HEK293 (cell line): Measurements from ENCODE around the gene KDM6A.

Experiments
- CTCF ChIA-PET: fragments of 350-600 bp; formaldehyde crosslinking; extraction: SDS; loops from one replicate; lab custom pipeline; 2021; ENCODE audit warnings: antibody characterized with exemption; lab: Yijun Ruan, JAX
- POLR2A ChIA-PET: fragments of 300-600 bp; formaldehyde crosslinking; extraction: SDS; loops from one replicate; lab custom pipeline; 2020; ENCODE audit warnings: antibody characterized with exemption, inconsistent platforms; lab: Yijun Ruan, JAX
- H3K27ac ChIP-seq: fragments of 200-500 bp; sonication (Bioruptor generic); 2 replicates; pipeline ENCODE4 v1.5.1; 2014; ENCODE audit warnings: low read depth, low read length, control low read depth, inconsistent platforms; ENCODE audit errors: extremely low read depth
- H3K36me3 ChIP-seq, 2 experiments: fragments of 200-500 bp in 1 of 2; sonication (Bioruptor generic) in 1 of 2; 1 replicate in 1 of 2; 2 replicates in 1 of 2; pipeline ENCODE4 v1.5.1; 2014 to 2017; ENCODE audit warnings: inconsistent platforms in 2 of 2, low read length in 2 of 2; ENCODE audit not compliant: control insufficient read depth in 2 of 2, insufficient read depth in 1 of 2
- H3K4me1 ChIP-seq: fragments of 200-500 bp; sonication (Bioruptor generic); 2 replicates; pipeline ENCODE4 v1.5.1; 2014; ENCODE audit warnings: mild to moderate bottlenecking, low read length, inconsistent platforms; ENCODE audit not compliant: control insufficient read depth, insufficient read depth
- H3K4me3 ChIP-seq: 2 replicates; pipeline ENCODE4 v1.5.1; 2011; ENCODE audit warnings: low read depth, mild to moderate bottlenecking, control low read depth, low read length, moderate library complexity
- H3K9me3 ChIP-seq: fragments of 200-500 bp; sonication (Bioruptor generic); 2 replicates; pipeline ENCODE4 v1.5.1; 2014; ENCODE audit warnings: low read depth, low read length, inconsistent platforms; ENCODE audit not compliant: control insufficient read depth, insufficient read depth
- ELK4 ChIP-seq: IDR thresholded peaks from 2 replicates; pipeline ENCODE4 v1.6.1; 2011; ENCODE audit warnings: mild to moderate bottlenecking, low read depth, low read length, borderline replicate concordance
- SP2 ChIP-seq: fragments of 450-650 bp; formaldehyde crosslinking; IDR thresholded peaks from 2 replicates; pipeline ENCODE4 v1.5.1; 2016; ENCODE audit warnings: missing biosample characterization, missing genetic modification characterization
- ZFHX2 ChIP-seq: fragments of 450-650 bp; formaldehyde crosslinking; conservative IDR thresholded peaks from 2 replicates; pipeline ENCODE4 v1.5.1; 2016; ENCODE audit warnings: missing biosample characterization, missing genetic modification characterization
- ZNF214 ChIP-seq: fragments of 450-650 bp; formaldehyde crosslinking; IDR thresholded peaks from 2 replicates; pipeline ENCODE4 v1.5.1; 2017; ENCODE audit warnings: missing biosample characterization, mild to moderate bottlenecking, missing genetic modification characterization, borderline replicate concordance
- ZNF335 ChIP-seq: fragments of 450-650 bp; formaldehyde crosslinking; conservative IDR thresholded peaks from 2 replicates; pipeline ENCODE4 v1.5.1; 2016; ENCODE audit warnings: missing biosample characterization, missing genetic modification characterization
- ZNF350 ChIP-seq: fragments of 450-650 bp; formaldehyde crosslinking; IDR thresholded peaks from 2 replicates; pipeline ENCODE4 v1.5.0; 2017; ENCODE audit warnings: missing biosample characterization, mild to moderate bottlenecking, missing genetic modification characterization
- ZNF362 ChIP-seq: fragments of 450-650 bp; formaldehyde crosslinking; IDR thresholded peaks from 2 replicates; pipeline ENCODE4 v1.5.1; 2016; ENCODE audit warnings: missing biosample characterization, missing genetic modification characterization
- ZNF404 ChIP-seq: fragments of 450-650 bp; formaldehyde crosslinking; IDR thresholded peaks from 2 replicates; pipeline ENCODE4 v1.5.1; 2017; ENCODE audit warnings: missing biosample characterization, missing genetic modification characterization
- ZNF514 ChIP-seq: fragments of 450-650 bp; formaldehyde crosslinking; IDR thresholded peaks from 2 replicates; pipeline ENCODE4 v1.5.1; 2016; ENCODE audit warnings: missing biosample characterization, missing genetic modification characterization
- ZNF530 ChIP-seq: fragments of 450-650 bp; formaldehyde crosslinking; IDR thresholded peaks from 2 replicates; pipeline ENCODE4 v1.5.1; 2016; ENCODE audit warnings: low read depth, missing biosample characterization, missing genetic modification characterization
- ZNF585B ChIP-seq: fragments of 450-650 bp; formaldehyde crosslinking; IDR thresholded peaks from 2 replicates; pipeline ENCODE4 v1.5.1; 2016; ENCODE audit warnings: missing biosample characterization, missing genetic modification characterization
- ZNF626 ChIP-seq: fragments of 450-650 bp; sonication (Bioruptor Pico); formaldehyde crosslinking; IDR thresholded peaks from 2 replicates; pipeline ENCODE4 v1.5.1; 2018; ENCODE audit warnings: missing biosample characterization, missing genetic modification characterization, inconsistent platforms
- ZNF677 ChIP-seq: fragments of 450-650 bp; IDR thresholded peaks from 2 replicates; pipeline ENCODE4 v1.5.0; 2018; ENCODE audit warnings: missing biosample characterization, mild to moderate bottlenecking, missing genetic modification characterization, moderate library complexity
- ZXDB ChIP-seq: fragments of 450-650 bp; formaldehyde crosslinking; IDR thresholded peaks from 2 replicates; pipeline ENCODE4 v1.5.1; 2016; ENCODE audit warnings: missing biosample characterization, missing genetic modification characterization
- TF ChIP-seq, protein P1 (sequence below): fragments of 450-650 bp; IDR thresholded peaks from 2 replicates; pipeline ENCODE4 v1.5.1; 2018; ENCODE audit warnings: missing biosample characterization, missing genetic modification characterization
- TF ChIP-seq, protein P2 (sequence below): fragments of 450-650 bp; formaldehyde crosslinking; IDR thresholded peaks from 2 replicates; pipeline ENCODE4 v1.5.1; 2016; ENCODE audit warnings: missing biosample characterization, missing genetic modification characterization
- TF ChIP-seq, protein P3 (sequence below): fragments of 450-650 bp; formaldehyde crosslinking; IDR thresholded peaks from 2 replicates; pipeline ENCODE4 v1.5.1; 2016; ENCODE audit warnings: missing biosample characterization, missing genetic modification characterization
- TF ChIP-seq, protein P4 (sequence below): fragments of 450-650 bp; formaldehyde crosslinking; IDR thresholded peaks from 2 replicates; pipeline ENCODE4; 2016; ENCODE audit warnings: missing biosample characterization, missing genetic modification characterization
- TF ChIP-seq, protein P5 (sequence below): fragments of 450-650 bp; formaldehyde crosslinking; IDR thresholded peaks from 2 replicates; pipeline ENCODE4 v1.5.1; 2016; ENCODE audit warnings: missing biosample characterization, missing genetic modification characterization, low read depth
- TF ChIP-seq, protein P6 (sequence below): fragments of 450-650 bp; formaldehyde crosslinking; IDR thresholded peaks from 2 replicates; pipeline ENCODE4 v1.5.1; 2016; ENCODE audit warnings: missing biosample characterization, missing genetic modification characterization

KDM6A gene

GRCh38 chrX:45145492-45146215 is 272.7 kb downstream of the KDM6A start:
- H3K9me3 ChIP-seq = no peaks in the 10 kb centered on the region
- no peak overlapping the region for H3K27ac ChIP-seq
- H3K4me3 ChIP-seq = no peak overlapping the region
- ChIA-PET POLR2A (no interaction called here), CTCF (interaction anchor here (0.7 kb wide), 1 partner anchor 41 kb away, joined by 3 read pairs; no protein-coding TSS in a partner anchor)
- no peaks in the 10 kb centered on the region for H3K4me1 ChIP-seq
- TF ChIP-seq ZNF626 (tag by site-specific recombination) (no peak), ZNF585B (tag by site-specific recombination) (no peak), ZNF677 (tag by site-specific recombination) (no peak), ZNF514 (tag by site-specific recombination) (no peak)
- TF ChIP-seq, protein P1, sequence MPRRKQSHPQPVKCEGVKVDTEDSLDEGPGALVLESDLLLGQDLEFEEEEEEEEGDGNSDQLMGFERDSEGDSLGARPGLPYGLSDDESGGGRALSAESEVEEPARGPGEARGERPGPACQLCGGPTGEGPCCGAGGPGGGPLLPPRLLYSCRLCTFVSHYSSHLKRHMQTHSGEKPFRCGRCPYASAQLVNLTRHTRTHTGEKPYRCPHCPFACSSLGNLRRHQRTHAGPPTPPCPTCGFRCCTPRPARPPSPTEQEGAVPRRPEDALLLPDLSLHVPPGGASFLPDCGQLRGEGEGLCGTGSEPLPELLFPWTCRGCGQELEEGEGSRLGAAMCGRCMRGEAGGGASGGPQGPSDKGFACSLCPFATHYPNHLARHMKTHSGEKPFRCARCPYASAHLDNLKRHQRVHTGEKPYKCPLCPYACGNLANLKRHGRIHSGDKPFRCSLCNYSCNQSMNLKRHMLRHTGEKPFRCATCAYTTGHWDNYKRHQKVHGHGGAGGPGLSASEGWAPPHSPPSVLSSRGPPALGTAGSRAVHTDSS = no peak
- TF ChIP-seq, protein P2, sequence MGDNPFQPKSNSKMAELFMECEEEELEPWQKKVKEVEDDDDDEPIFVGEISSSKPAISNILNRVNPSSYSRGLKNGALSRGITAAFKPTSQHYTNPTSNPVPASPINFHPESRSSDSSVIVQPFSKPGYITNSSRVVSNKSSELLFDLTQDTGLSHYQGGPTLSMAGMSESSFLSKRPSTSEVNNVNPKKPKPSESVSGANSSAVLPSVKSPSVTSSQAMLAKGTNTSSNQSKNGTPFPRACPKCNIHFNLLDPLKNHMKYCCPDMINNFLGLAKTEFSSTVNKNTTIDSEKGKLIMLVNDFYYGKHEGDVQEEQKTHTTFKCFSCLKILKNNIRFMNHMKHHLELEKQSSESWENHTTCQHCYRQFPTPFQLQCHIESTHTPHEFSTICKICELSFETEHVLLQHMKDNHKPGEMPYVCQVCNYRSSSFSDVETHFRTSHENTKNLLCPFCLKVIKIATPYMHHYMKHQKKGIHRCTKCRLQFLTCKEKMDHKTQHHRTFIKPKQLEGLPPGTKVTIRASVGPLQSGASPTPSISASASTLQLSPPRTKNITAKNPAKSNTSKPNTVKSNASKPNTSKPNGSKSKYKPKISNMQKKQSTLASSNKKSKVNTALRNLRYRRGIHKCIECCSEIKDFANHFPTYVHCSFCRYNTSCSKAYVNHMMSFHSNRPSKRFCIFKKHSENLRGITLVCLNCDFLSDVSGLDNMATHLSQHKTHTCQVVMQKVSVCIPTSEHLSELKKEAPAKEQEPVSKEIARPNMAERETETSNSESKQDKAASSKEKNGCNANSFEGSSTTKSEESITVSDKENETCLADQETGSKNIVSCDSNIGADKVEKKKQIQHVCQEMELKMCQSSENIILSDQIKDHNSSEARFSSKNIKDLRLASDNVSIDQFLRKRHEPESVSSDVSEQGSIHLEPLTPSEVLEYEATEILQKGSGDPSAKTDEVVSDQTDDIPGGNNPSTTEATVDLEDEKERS (tag by site-specific recombination) = no peak
- TF ChIP-seq, protein P3, sequence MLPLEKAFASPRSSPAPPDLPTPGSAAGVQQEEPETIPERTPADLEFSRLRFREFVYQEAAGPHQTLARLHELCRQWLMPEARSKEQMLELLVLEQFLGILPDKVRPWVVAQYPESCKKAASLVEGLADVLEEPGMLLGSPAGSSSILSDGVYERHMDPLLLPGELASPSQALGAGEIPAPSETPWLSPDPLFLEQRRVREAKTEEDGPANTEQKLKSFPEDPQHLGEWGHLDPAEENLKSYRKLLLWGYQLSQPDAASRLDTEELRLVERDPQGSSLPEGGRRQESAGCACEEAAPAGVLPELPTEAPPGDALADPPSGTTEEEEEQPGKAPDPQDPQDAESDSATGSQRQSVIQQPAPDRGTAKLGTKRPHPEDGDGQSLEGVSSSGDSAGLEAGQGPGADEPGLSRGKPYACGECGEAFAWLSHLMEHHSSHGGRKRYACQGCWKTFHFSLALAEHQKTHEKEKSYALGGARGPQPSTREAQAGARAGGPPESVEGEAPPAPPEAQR (tag by site-specific recombination) = no peak
- TF ChIP-seq, protein P4, sequence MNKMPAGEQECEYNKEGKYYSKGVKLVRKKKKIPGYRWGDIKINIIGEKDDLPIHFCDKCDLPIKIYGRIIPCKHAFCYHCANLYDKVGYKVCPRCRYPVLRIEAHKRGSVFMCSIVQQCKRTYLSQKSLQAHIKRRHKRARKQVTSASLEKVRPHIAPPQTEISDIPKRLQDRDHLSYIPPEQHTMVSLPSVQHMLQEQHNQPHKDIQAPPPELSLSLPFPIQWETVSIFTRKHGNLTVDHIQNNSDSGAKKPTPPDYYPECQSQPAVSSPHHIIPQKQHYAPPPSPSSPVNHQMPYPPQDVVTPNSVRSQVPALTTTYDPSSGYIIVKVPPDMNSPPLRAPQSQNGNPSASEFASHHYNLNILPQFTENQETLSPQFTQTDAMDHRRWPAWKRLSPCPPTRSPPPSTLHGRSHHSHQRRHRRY (tag by site-specific recombination) = no peak
- TF ChIP-seq, protein P5, sequence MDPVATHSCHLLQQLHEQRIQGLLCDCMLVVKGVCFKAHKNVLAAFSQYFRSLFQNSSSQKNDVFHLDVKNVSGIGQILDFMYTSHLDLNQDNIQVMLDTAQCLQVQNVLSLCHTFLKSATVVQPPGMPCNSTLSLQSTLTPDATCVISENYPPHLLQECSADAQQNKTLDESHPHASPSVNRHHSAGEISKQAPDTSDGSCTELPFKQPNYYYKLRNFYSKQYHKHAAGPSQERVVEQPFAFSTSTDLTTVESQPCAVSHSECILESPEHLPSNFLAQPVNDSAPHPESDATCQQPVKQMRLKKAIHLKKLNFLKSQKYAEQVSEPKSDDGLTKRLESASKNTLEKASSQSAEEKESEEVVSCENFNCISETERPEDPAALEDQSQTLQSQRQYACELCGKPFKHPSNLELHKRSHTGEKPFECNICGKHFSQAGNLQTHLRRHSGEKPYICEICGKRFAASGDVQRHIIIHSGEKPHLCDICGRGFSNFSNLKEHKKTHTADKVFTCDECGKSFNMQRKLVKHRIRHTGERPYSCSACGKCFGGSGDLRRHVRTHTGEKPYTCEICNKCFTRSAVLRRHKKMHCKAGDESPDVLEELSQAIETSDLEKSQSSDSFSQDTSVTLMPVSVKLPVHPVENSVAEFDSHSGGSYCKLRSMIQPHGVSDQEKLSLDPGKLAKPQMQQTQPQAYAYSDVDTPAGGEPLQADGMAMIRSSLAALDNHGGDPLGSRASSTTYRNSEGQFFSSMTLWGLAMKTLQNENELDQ (tag by site-specific recombination) = no peak
- TF ChIP-seq, protein P6, sequence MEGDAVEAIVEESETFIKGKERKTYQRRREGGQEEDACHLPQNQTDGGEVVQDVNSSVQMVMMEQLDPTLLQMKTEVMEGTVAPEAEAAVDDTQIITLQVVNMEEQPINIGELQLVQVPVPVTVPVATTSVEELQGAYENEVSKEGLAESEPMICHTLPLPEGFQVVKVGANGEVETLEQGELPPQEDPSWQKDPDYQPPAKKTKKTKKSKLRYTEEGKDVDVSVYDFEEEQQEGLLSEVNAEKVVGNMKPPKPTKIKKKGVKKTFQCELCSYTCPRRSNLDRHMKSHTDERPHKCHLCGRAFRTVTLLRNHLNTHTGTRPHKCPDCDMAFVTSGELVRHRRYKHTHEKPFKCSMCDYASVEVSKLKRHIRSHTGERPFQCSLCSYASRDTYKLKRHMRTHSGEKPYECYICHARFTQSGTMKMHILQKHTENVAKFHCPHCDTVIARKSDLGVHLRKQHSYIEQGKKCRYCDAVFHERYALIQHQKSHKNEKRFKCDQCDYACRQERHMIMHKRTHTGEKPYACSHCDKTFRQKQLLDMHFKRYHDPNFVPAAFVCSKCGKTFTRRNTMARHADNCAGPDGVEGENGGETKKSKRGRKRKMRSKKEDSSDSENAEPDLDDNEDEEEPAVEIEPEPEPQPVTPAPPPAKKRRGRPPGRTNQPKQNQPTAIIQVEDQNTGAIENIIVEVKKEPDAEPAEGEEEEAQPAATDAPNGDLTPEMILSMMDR = no peak
- no peaks in the 10 kb centered on the region for H3K36me3 ChIP-seq

- Histone ChIP-seq H3K9me3 (no peaks in the 10 kb centered on the region), H3K4me3 (no peak overlapping the region), H3K27ac (no peak overlapping the region), H3K4me1 (no peaks in the 10 kb centered on the region), H3K36me3 (no peaks in the 10 kb centered on the region)
- CTCF ChIA-PET = no interaction called here
- POLR2A ChIA-PET = no interaction called here
- TF ChIP-seq ZNF362 (tag by site-specific recombination) (no peak), ZNF214 (tag by site-specific recombination) (no peak), SP2 (tag by site-specific recombination) (no peak), ELK4 (no peak), ZNF404 (tag by site-specific recombination) (no peak), ZFHX2 (no peak), ZNF530 (tag by site-specific recombination) (no peak), ZNF335 (tag by site-specific recombination) (no peak), ZNF350 (tag by site-specific recombination) (no peak), ZXDB (tag by site-specific recombination) (no peak)
These were observed 277.8 kb downstream of the KDM6A start for GRCh38 chrX:45150821-45151220.
